Urinary bladder (tissue), 4 donors: ENCODE measurements around the gene MANBA. TPM values are rescaled to one million over a fixed set of nuclear protein-coding genes. Genes with fewer than 3 reads are reported as not detected.

Experiments
- DNase-seq: peaks from one replicate; pipeline ENCODE4 v3.0.0-alpha.2; 2015; ENCODE audit errors: extremely low spot score
- H3K27ac ChIP-seq: one replicate; pipeline ENCODE4 v1.5.1; 2013; ENCODE audit warnings: low read depth, mild to moderate bottlenecking, moderate library complexity
- H3K36me3 ChIP-seq: one replicate; pipeline ENCODE4 v1.6.1; 2013; ENCODE audit warnings: mild to moderate bottlenecking, moderate library complexity; ENCODE audit not compliant: insufficient read depth
- H3K4me1 ChIP-seq: one replicate; pipeline ENCODE4 v1.6.1; 2013; ENCODE audit warnings: mild to moderate bottlenecking, moderate library complexity; ENCODE audit not compliant: insufficient read depth
- H3K4me3 ChIP-seq: one replicate; pipeline ENCODE4 v1.5.1; 2013; ENCODE audit warnings: low read depth, low read length
- WGBS: extraction: QIAGEN DNeasy Blood & Tissue Kit; methylation state at CpG from one replicate; pipeline ENCODE4 v1.1.7; 2013; 5-methylcytosine and 5-hydroxymethylcytosine counted together
- polyA plus RNA-seq: library from polyadenylated mRNA; stranded (reverse); fragments of 200-250 nt; gene quantifications from one replicate; pipeline ENCODE4 v1.2.3, GENCODE V29; 2013
- total RNA-seq: library from RNA; depleted of rRNA; stranded (reverse); fragments of >200 nt; gene quantifications from one replicate; pipeline ENCODE4 v1.2.3, GENCODE V29; 2014
- donor health status: healthy with polysubstance abuse.
- donor health status: healthy.

The MANBA gene
- total RNA-seq (62.2 TPM), polyA plus RNA-seq (23.3 TPM)

DNA sequence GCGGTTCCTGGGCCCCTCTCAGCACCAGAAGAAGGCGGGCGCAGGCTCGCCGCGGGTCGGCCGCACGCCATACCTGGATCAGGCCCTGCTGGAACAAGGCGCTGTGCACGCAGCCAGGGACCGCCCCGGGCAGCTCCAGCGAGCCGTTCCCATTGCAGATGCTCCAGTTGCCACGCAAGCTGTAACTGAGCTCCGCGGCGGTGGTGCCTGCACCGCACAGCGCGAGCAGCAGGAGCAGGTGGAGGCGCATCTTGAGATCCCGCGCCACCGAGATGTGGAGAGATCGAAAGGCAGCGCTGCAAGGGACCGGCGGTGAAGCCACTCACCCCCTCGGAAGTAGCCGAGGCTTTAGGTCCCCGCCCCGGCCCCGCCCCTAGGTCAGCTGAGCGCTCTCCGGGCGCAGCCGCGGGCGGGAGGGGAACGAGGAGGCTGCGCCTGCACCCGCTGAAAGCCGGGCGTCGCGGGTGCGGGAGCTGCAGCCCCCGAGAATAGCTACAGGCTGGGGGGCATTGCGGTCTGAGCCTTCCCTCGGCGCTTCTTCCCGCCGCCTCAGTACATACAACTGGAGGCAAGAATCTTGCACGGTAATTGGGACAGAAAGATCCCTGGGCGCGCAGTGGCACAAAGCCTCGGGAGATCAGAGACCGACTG is at the start of gene MANBA:
TSS of gene MANBA (minus strand) at position 324 of the 651 bp plus-strand sequence. CDS start at position 250, 74 bp downstream.
- WGBS, result under 1% methylated on average over 60 of the region's 60 CpGs
- DNase-seq, result peak; percentile 56
- Histone ChIP-seq H3K36me3 (no peaks in the 10 kb centered on the region), H3K4me3 (peak within 1 kb of the TSS; percentile 93), H3K27ac (peak within 1 kb of the TSS; percentile 59), H3K4me1 (no peaks in the 10 kb centered on the region)

DNA sequence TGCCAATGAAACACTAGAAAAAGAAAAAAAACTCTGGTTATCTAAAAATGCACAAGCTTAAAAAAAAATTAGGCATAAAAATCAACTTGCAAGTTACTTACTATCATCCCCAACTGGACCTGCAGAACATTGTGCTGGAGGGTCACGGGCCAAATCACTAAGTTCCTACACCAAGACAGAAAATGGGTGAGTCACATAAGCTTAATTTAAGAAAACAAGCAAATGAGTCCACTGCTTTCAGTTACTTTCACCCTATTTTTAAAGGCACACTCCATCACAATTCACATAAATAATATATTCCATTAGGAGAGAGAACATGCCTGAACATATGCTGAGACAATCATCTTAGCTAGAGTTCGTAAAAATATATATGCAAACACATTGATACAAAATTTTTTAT is 48.9 kb upstream of the MANBA start:
- Histone ChIP-seq H3K4me3 (no peak overlapping the region), H3K36me3 (peaks cover 2% of the 10 kb centered on the region), H3K4me1 (no peaks in the 10 kb centered on the region), H3K27ac (no peak overlapping the region)
- no peak for DNase-seq
- 86% methylated on average over 2 of the region's 2 CpGs for WGBS

DNA sequence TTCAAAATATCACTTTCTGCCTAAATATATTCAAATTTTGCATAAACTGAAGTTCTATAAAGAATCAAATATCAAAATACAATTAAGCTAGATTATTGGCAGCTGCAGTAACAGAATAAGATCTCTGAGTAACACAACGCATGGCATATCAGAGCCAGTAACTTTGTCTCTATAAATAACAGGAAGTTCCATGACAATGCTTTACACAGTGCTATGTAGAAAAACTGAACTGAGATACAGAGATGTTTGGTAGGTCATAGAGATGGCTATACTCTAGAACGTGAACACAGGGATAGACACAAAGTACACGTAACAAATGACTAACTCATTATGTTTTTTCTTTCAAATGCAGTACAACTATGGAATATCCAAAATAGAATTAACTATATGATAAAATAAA is 48.4 kb upstream of the MANBA start:
- WGBS, result 57% methylated on average over 3 of the region's 3 CpGs
- Histone ChIP-seq H3K4me3 (no peak overlapping the region), H3K27ac (no peak overlapping the region), H3K36me3 (peaks cover 3% of the 10 kb centered on the region), H3K4me1 (no peaks in the 10 kb centered on the region)
- no peak for DNase-seq

DNA sequence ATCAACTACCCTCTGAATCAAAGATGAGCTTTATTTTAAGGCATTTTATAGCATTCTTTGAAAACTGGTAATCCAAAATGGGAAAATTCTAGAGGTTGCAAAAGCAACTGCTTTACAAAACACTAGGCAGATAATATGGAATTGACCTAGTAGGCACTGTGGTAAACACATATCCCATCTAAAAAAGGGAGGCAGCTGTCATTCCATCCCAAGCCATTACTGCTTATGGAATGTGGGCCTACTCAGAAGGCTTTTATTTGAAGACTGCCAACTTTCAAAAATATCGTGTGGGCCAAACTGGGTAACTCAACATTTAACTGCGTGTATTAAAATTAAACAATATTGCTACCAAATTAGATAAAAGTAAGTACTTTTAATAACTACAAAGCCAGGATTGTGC is 47.2 kb upstream of the MANBA start:
- WGBS, result 70% methylated on average over 2 of the region's 2 CpGs
- Histone ChIP-seq H3K4me3 (no peak overlapping the region), H3K27ac (no peak overlapping the region), H3K4me1 (no peaks in the 10 kb centered on the region), H3K36me3 (peaks cover 9% of the 10 kb centered on the region)
- DNase-seq, result no peak

DNA sequence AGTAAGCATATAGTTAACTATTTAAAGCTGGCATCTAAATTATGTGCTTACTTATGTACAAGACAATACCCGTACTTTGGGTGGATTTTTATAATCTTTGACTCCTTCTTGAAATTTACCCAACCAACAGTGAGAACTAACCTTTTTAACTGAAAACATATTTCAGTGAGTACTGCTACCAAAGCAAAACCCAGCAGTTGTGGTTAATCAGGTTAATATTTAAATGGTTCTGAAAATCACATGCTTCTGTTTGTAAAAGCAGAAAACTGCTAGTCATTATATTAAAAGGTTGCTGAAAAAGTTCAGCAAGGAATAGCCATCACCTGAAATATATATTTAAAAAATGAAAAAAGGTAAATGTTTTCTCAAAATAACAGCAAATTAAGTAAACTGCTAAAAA is 46.6 kb upstream of the MANBA start:
- no peak overlapping the region for H3K27ac ChIP-seq
- H3K36me3 ChIP-seq, result peaks cover 9% of the 10 kb centered on the region
- no peak overlapping the region for H3K4me3 ChIP-seq
- no peak for DNase-seq
- WGBS, result 53% methylated on average over 1 of the region's 1 CpG
- no peaks in the 10 kb centered on the region for H3K4me1 ChIP-seq

DNA sequence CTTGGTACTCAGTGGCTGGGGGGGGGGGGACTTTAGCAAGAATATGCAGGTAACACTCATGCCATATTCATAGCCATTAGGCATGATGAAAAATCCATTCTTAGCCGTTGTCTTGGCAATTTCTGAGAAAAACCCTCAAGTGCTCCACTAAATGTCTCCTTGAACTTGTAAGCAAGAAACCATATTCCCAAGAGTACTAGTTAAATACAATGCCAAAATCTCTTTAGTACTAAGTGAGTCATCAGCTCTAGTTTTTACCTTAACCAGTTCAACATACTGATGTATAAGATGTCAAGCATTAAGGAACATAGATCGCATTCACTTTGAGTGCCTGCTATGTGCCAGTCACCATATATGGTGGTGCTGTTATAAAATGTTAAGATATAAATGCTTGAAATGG is 39.0 kb upstream of the MANBA start:
- 93% methylated on average over 2 of the region's 2 CpGs for WGBS
- no peaks in the 10 kb centered on the region for H3K4me1 ChIP-seq
- peaks cover 7% of the 10 kb centered on the region for H3K36me3 ChIP-seq

DNA sequence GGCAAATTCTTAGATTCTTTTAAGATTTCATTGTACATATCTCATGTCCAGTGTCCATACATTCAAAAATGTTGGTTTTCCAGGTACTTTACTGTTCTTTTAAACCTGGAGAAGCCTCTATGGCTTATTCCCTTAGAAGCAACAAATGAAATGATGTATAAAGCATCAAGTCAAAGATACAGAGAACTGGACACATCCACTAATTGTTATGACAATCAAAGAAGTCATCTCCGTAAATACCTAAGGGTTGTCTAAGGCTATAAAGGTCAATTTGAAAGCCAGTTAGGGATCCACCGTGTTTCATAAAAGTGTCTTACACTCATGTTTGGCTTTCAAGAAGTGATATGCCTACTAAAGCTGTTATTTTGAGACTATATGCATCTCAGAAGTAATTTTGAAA is 34.2 kb upstream of the MANBA start:
- no peaks in the 10 kb centered on the region for H3K36me3 ChIP-seq
- DNase-seq, result no peak
- 93% methylated on average over 2 of the region's 2 CpGs for WGBS

More for the DNA sequence above, 39.0 kb upstream of the MANBA start:
- no peak overlapping the region for H3K4me3 ChIP-seq
- H3K27ac ChIP-seq, result no peak overlapping the region
- no peak for DNase-seq

DNA sequence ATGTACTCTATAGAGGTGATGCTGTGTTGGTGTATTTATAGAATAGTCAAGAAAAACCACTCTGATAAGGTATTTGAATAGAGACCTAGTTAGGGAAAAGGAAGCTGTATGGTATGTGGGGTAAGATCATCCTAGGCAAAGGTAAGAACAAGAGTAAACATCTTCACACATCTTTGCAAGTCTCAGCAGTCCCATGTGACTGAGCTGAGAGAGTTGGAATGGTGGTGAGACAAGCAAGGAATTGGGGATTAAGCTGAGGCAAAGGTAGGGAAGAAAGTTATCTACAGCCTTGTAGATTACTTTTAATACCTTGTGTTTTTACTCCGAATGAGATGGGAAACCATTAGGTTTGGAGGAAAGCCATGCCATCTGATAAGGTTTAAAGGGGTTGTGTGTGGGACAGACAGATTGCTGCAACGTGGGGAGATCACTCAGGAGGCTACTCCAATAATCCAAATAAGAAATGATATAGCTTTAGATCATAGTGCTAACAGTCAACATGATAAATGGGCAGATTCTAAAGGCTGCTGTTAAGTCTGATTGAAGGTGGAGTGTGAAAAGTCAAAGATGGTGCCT is 31.7 kb upstream of the MANBA start:
- WGBS, result 59% methylated on average over 2 of the region's 2 CpGs
- H3K4me1 ChIP-seq, result no peaks in the 10 kb centered on the region
- H3K4me3 ChIP-seq, result no peak overlapping the region
- no peaks in the 10 kb centered on the region for H3K36me3 ChIP-seq
- no peak for DNase-seq
- no peak overlapping the region for H3K27ac ChIP-seq

More for the DNA sequence above, 34.2 kb upstream of the MANBA start:
- Histone ChIP-seq H3K4me1 (no peaks in the 10 kb centered on the region), H3K27ac (no peak overlapping the region), H3K4me3 (no peak overlapping the region)

DNA sequence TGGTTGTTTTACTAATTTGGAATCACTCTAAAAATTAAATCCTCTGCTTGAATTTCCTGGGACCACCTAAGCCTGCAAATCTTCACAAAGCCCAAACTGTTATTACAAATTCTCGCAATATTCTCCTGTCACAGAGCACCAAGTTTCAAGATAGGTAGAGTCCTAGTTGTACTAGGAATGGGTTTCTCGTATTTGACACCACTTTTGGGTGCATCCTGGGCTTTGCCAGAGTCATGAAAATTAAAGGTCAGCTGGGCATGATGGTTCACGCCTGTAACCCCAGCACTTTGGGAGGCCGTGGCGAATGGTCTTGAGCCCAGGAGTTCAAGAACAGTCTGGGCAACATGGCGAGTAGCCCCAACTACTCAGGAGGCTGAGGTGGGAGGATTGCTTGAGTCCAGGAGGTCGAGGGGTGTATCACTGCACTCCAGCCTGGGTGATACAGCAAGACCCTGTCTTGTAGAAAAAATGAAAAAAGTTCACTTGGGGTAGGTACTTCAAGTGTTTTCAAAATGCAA is 30.6 kb upstream of the MANBA start:
- no peaks in the 10 kb centered on the region for H3K36me3 ChIP-seq
- H3K27ac ChIP-seq, result no peak overlapping the region
- no peak overlapping the region for H3K4me3 ChIP-seq
- no peaks in the 10 kb centered on the region for H3K4me1 ChIP-seq
- WGBS, result 82% methylated on average over 7 of the region's 7 CpGs
- DNase-seq, result no peak

DNA sequence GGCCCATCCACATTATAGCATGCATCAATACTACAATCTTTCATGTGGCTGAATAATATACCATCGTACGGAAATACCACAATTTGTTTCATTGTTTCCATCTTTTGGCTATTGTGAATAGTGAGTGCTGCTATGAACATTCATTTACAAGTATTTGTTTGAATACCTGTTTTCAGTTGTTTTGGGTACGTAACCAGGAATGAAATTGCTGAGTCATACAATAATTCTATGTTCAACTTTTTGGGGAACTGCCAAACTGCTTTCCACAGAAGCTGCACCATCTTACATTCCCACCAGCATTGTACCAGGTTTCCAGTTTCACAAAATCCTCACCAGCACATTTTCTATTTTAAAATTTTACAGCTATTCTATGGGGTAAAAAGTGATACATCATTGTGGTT is 28.5 kb upstream of the MANBA start:
- no peak for DNase-seq
- no peak overlapping the region for H3K4me3 ChIP-seq
- no peaks in the 10 kb centered on the region for H3K36me3 ChIP-seq
- WGBS, result 72% methylated on average over 3 of the region's 3 CpGs
- H3K27ac ChIP-seq, result no peak overlapping the region
- no peaks in the 10 kb centered on the region for H3K4me1 ChIP-seq

DNA sequence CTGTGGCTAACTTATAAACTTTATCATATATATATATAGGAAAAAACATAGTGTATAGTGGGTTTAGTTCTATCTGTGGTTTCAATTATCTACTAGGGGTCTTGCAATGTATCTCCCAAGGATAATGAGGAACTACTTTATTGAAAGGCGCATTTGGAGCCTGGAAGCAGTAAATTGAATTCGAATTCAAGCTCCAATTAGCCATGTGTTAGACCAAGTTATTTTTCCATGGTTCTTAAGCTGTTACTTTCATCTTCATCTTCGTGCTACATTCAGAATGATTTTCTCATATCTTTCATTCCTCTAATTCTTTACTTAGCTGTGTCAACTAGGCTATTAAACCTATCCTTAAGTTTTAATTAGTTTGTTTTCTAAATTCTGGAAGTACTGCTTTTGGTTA is 27.2 kb upstream of the MANBA start:
- 96% methylated on average over 3 of the region's 3 CpGs for WGBS
- no peak overlapping the region for H3K27ac ChIP-seq
- H3K4me3 ChIP-seq, result no peak overlapping the region

DNA sequence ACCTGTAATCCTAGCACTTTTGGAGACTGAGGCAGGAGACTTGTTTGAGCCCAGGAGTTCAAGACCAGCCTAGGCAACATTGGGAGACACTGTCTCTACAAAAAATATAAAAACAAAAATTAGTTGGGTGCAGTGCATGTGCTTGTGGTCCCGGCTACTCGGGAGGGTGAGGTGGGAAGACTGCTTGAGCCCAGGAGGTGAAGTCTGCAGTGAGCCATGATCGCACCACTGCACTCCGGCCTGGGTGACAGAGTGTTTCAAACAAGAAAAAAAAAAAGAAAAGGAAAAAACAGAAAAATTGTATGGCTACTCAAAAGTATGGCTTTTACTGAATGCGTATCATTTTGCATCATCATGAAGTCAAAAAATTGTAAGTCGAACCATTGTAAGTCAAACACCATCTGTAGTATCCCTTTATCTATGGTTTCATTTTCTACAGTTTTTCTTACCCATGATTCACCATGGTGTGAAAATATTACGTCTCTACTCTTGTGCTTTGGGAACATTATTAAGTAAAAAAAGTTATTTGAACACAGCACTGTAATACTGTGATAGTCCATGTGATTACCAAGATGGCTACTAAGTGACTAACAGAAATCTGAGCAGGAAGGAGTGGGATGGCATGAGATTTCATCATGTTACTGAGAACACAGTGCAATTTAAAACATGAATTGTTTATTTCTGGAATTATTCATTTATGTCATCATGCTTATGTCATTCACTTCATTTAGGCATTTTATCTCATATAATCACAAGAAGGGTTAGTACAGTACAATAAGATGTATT is 26.5 kb upstream of the MANBA start:
- H3K4me1 ChIP-seq, result no peaks in the 10 kb centered on the region
- no peak overlapping the region for H3K27ac ChIP-seq
- no peak overlapping the region for H3K4me3 ChIP-seq
- WGBS, result 96% methylated on average over 7 of the region's 7 CpGs
- no peaks in the 10 kb centered on the region for H3K36me3 ChIP-seq
- no peak for DNase-seq

More for the DNA sequence above, 27.2 kb upstream of the MANBA start:
- no peak for DNase-seq
- no peaks in the 10 kb centered on the region for H3K36me3 ChIP-seq
- no peaks in the 10 kb centered on the region for H3K4me1 ChIP-seq

DNA sequence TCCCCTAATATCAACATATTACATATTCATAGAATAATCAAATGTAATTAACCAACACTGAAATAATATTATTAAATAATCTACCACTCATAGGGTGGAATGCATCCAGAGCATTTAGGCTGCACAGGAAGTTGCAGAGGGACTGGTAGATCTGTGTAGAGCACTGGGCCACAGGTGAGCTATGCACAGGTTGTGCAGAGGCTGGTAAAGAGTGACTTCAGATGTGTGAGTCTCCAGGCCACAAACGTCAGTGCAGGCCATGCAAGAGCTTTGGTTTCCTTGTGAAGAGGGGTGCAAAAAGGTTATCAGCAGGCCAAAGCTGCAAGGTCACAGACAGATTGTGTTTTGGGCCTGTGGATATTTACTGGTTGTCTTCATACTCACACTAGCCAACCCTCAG is 25.5 kb upstream of the MANBA start:
- Histone ChIP-seq H3K4me3 (no peak overlapping the region), H3K27ac (no peak overlapping the region), H3K36me3 (no peaks in the 10 kb centered on the region), H3K4me1 (no peaks in the 10 kb centered on the region)
- no peak for DNase-seq
- 49% methylated on average over 1 of the region's 1 CpG for WGBS

DNA sequence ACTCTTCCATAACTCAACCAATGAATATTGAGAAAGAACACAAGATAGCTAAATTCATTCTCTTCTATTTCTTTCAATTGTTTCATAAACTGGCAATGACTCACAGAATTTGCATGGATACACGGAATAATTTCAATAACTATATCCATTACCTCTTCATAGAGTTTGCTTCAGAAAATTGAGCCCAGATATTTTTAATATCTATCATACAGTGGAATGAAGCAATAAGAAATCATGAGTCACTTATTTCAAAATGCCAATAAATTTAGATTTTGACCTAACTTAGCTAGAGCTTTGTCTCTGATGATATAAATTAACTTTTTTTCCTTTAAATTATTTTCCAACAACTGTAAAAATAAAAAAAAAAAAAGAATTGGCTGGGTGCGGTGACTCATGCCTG is 22.2 kb upstream of the MANBA start:
- Histone ChIP-seq H3K4me3 (no peak overlapping the region), H3K36me3 (no peaks in the 10 kb centered on the region), H3K4me1 (no peaks in the 10 kb centered on the region), H3K27ac (no peak overlapping the region)
- DNase-seq, result no peak
- 90% methylated on average over 2 of the region's 2 CpGs for WGBS
